ENCODE measurements around the gene TCF15. TPM values are rescaled to one million over a fixed set of nuclear protein-coding genes. Genes with fewer than 3 reads are reported as not detected.

Gene TCF15
- total and polyA plus RNA-seq, 2 experiments from 2014 or later, result 3.8 to 4.0 TPM

GRCh38 chr20:641516-641875, 31.4 kb upstream of the TCF15 start:
- H3K9me3 Mint-ChIP-seq, result peaks cover 11% of the 10 kb centered on the region
- Histone ChIP-seq H4K20me1 (replicated peaks; ENCODE audit: insufficient read depth) (no peaks in the 10 kb centered on the region), H2AFZ (no peak overlapping the region), H3K4me2 (no peak overlapping the region), H3K4me3 (no peak overlapping the region), H3K27me3 (ENCODE audit: insufficient read depth) (no peaks in the 10 kb centered on the region), H3K9me2 (ENCODE audit: insufficient read depth) (no peaks in the 10 kb centered on the region), H3F3A (replicated peaks; ENCODE audit: low read depth) (peaks cover 15% of the 10 kb centered on the region; the same call in 1 of the 2 replicates), H3K36me3 (ENCODE audit: insufficient read depth) (no peaks in the 10 kb centered on the region), H3K4me1 (ENCODE audit: insufficient read depth) (0 out of 2 replicates have a peak, but pooled peaks cover 4% of the 10 kb centered on the region), H3K27ac (ENCODE audit: low read depth) (no peak overlapping the region), H3K79me2 (replicated peaks; ENCODE audit: insufficient read depth) (no peaks in the 10 kb centered on the region)
- TF ChIP-seq ETS1 (IDR thresholded peaks at IDR 0.05) (no peak), ZNF114 (CRISPR knock-in tag; IDR thresholded peaks at IDR 0.05) (no peak), EZH2 (IDR thresholded peaks at IDR 0.05; ENCODE audit: low read depth, unreplicated experiment) (no peak), CREB1 (CRISPR knock-in tag; IDR thresholded peaks at IDR 0.05; ENCODE audit: low read depth) (no peak), ZNF331 (CRISPR knock-in tag; IDR thresholded peaks at IDR 0.05; ENCODE audit: low read depth) (no peak)
- TF ChIP-seq, protein P1, sequence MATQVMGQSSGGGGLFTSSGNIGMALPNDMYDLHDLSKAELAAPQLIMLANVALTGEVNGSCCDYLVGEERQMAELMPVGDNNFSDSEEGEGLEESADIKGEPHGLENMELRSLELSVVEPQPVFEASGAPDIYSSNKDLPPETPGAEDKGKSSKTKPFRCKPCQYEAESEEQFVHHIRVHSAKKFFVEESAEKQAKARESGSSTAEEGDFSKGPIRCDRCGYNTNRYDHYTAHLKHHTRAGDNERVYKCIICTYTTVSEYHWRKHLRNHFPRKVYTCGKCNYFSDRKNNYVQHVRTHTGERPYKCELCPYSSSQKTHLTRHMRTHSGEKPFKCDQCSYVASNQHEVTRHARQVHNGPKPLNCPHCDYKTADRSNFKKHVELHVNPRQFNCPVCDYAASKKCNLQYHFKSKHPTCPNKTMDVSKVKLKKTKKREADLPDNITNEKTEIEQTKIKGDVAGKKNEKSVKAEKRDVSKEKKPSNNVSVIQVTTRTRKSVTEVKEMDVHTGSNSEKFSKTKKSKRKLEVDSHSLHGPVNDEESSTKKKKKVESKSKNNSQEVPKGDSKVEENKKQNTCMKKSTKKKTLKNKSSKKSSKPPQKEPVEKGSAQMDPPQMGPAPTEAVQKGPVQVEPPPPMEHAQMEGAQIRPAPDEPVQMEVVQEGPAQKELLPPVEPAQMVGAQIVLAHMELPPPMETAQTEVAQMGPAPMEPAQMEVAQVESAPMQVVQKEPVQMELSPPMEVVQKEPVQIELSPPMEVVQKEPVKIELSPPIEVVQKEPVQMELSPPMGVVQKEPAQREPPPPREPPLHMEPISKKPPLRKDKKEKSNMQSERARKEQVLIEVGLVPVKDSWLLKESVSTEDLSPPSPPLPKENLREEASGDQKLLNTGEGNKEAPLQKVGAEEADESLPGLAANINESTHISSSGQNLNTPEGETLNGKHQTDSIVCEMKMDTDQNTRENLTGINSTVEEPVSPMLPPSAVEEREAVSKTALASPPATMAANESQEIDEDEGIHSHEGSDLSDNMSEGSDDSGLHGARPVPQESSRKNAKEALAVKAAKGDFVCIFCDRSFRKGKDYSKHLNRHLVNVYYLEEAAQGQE (IDR thresholded peaks at IDR 0.05; ENCODE audit: unreplicated experiment), result no peak
- H3K4me3 Mint-ChIP-seq, result peak overlapping the region; percentile 55
- peaks cover 3% of the 10 kb centered on the region; the same call in 1 of the 3 replicates for H3K36me3 Mint-ChIP-seq (ENCODE audit: low read depth)
- ATAC-seq (no peak), DNase-seq (ENCODE audit: low spot score) (no peak)
- peak overlapping the region; percentile 33; the same call in 1 of the 2 replicates for H3K27ac Mint-ChIP-seq
- H3K27me3 Mint-ChIP-seq (ENCODE audit: insufficient read depth, low read depth, poor library complexity), result peaks cover 20% of the 10 kb centered on the region
- peaks cover 11% of the 10 kb centered on the region for H3K4me1 Mint-ChIP-seq

GRCh38 chr20:640674-641515, 30.8 kb upstream of the TCF15 start:
- Histone ChIP-seq H4K20me1 (replicated peaks; ENCODE audit: insufficient read depth) (no peaks in the 10 kb centered on the region), H3F3A (replicated peaks; ENCODE audit: low read depth) (peaks cover 15% of the 10 kb centered on the region; the same call in 1 of the 2 replicates), H3K27me3 (ENCODE audit: insufficient read depth) (no peaks in the 10 kb centered on the region), H3K36me3 (ENCODE audit: insufficient read depth) (no peaks in the 10 kb centered on the region), H3K4me1 (ENCODE audit: insufficient read depth) (0 out of 2 replicates have a peak, but pooled peaks cover 3% of the 10 kb centered on the region), H2AFZ (no peak overlapping the region; the same call in 1 of the 2 replicates), H3K4me3 (no peak overlapping the region), H3K9me2 (ENCODE audit: insufficient read depth) (no peaks in the 10 kb centered on the region), H3K27ac (ENCODE audit: low read depth) (no peak overlapping the region), H3K4me2 (no peak overlapping the region), H3K79me2 (replicated peaks; ENCODE audit: insufficient read depth) (no peaks in the 10 kb centered on the region)
- Mint-ChIP-seq H3K4me3 (peak overlapping the region; percentile 55), H3K9me3 (peaks cover 11% of the 10 kb centered on the region), H3K27me3 (ENCODE audit: insufficient read depth, low read depth, poor library complexity) (peaks cover 20% of the 10 kb centered on the region), H3K27ac (no peak overlapping the region), H3K4me1 (peaks cover 9% of the 10 kb centered on the region), H3K36me3 (ENCODE audit: low read depth) (peaks cover 3% of the 10 kb centered on the region; the same call in 1 of the 3 replicates)
- no peak for TF ChIP-seq ZNF331 (CRISPR knock-in tag; IDR thresholded peaks at IDR 0.05; ENCODE audit: low read depth)
- peak in 1 of 2 experiments; percentile 29; a peak in 1 of 4 replicates for TF ChIP-seq CTCF (conservative IDR thresholded peaks at IDR 0.05; ENCODE audit: low read depth in 2 of 2)
- DNase-seq (ENCODE audit: low spot score) (no peak), ATAC-seq (no peak)

Data from GM23338 (cell line).